GM13977 (cell line): ENCODE results near the gene ABCC8.

Experiments used
- DNase-seq: peaks from one replicate; pipeline ENCODE4 v3.0.0; 2012; ENCODE audit warnings: low spot score
- in situ Hi-C: fragments of 300-500 bp; cut with MboI; formaldehyde crosslinking; loops from one replicate; pipeline ENCODE4 v1.12.0; 2022; ENCODE audit warnings: low sequenced_read_pairs, low pct_unique_long_range_greater_than_20kb, mixed read lengths, inconsistent platforms; ENCODE audit not compliant: unreplicated experiment
- TF ChIP-seq, protein P1 (sequence below): IDR thresholded peaks from 2 replicates; pipeline ENCODE4 v1.5.1; 2012; ENCODE audit warnings: mild to moderate bottlenecking, control low read depth; ENCODE audit not compliant: insufficient read depth; ENCODE audit errors: extremely low read depth, missing control alignments

Gene ABCC8

DNA sequence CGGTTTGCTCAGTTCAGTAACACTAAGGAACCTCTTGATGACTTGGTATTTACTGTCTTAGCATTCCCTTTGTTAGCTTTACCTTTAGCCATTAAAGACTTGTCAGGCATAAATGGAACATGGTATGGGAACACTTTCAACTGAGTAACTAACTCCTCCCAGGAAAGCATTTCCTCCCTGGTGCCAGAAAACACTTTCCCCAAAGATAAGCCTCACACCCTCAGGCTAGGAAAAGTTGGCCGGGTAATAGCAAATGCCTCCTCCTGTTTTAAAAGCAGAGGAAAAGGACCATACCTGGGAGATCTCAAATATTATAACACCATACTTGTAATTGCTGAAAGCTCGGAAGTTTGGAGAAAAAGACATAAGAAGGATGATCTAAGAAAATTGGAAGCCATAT lies 100.2 kb downstream of the ABCC8 start:
- in situ Hi-C loops, result no loop called here
- TF ChIP-seq, protein P1, sequence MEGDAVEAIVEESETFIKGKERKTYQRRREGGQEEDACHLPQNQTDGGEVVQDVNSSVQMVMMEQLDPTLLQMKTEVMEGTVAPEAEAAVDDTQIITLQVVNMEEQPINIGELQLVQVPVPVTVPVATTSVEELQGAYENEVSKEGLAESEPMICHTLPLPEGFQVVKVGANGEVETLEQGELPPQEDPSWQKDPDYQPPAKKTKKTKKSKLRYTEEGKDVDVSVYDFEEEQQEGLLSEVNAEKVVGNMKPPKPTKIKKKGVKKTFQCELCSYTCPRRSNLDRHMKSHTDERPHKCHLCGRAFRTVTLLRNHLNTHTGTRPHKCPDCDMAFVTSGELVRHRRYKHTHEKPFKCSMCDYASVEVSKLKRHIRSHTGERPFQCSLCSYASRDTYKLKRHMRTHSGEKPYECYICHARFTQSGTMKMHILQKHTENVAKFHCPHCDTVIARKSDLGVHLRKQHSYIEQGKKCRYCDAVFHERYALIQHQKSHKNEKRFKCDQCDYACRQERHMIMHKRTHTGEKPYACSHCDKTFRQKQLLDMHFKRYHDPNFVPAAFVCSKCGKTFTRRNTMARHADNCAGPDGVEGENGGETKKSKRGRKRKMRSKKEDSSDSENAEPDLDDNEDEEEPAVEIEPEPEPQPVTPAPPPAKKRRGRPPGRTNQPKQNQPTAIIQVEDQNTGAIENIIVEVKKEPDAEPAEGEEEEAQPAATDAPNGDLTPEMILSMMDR, result no peak
- DNase-seq, result no peak

DNA sequence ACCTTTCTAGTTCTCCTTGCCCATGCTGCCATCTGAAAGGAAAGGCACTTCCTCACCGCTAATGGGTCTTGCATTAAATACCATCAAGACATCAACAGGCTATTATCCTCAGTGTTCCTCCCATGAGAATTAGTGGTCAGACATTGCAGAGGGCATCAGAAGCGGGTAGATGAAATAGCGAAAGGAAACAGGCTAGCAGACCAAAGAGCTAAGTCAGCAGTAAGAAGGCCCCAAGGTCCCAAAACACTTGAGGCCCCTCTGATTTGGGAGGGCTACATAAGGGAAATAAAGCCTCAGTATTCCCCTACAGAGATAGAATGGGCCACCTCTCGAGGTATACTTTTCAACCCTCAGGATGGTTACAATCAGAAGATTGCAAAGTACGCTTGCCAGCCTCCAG lies 101.1 kb downstream of the ABCC8 start:
- DNase-seq, result no peak
- TF ChIP-seq, protein P1, result no peak
- in situ Hi-C loops, result no loop called here

DNA sequence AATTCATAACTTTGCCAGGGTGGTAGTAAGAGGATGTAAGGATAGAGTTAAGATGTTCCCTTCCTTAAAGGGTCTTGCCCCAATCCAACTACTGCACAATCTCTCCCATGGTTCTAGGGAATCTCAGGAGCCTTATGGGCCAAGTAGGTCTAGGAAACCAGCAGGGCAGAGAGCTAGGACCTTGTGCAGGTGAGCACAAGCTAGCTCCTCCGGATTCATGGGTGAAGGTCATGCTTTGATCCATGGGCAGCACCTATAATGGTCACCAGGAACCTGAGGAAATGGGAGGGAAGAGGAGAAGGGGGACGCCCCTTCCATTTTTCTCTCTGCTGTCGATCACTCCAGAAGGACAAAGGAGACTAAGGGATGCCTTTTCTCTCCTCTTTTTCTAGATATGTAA lies 105.0 kb downstream of the ABCC8 start:
- in situ Hi-C loops, result no loop called here
- TF ChIP-seq, protein P1, result no peak
- no peak for DNase-seq

DNA sequence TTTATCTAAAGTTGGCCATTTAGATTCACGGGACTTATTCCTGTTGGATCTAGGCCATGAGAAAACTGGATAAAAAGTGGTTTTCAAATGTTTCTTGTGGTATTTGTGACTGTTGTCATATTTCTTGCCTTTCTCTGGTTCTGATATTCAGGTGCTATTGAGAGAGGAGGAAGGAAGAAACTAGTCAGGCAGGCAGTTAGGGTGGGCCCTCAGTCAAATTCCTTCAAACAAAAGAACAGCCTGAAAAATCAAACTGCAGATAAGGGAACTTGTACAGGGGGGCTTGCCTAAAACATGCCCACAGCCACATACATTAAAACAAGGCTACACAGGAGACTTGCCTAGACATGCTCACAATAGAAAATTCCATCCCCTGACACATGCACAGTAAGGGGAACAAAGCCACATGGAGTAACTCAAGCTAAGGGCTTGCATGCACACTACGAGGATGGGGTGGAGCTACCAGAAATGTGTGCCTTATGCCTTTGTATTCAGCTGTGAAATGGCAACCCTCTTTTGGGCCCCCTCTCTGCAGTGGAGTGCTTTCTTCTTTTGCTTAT lies 106.9 kb downstream of the ABCC8 start:
- in situ Hi-C loops, result loop anchor here (10.0 kb wide), 1 partner anchor 135 kb away; no protein-coding TSS in a partner anchor
- TF ChIP-seq, protein P1, result no peak
- DNase-seq, result no peak

DNA sequence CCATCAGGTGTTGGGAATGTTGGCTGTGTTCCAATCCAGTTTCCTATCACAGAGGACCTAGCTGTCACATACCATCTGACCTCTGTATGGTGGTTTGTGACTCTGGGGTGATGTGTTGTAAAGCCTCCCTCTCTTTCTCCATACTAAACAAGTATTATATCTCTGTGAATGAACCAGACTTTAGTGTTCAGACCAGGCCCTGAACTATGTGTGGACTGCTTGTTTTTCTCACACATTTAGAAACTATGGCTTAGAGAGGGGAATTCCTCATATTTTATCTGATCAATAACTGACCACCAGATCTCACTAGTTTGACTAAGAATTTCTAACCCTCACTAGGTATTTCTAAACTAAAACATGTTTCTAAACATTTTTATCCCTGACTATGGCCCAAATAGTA lies 107.6 kb downstream of the ABCC8 start:
- DNase-seq, result no peak
- in situ Hi-C loops, result loop anchor here (10.0 kb wide), 1 partner anchor 134 kb away; no protein-coding TSS in a partner anchor
- TF ChIP-seq, protein P1, result no peak

DNA sequence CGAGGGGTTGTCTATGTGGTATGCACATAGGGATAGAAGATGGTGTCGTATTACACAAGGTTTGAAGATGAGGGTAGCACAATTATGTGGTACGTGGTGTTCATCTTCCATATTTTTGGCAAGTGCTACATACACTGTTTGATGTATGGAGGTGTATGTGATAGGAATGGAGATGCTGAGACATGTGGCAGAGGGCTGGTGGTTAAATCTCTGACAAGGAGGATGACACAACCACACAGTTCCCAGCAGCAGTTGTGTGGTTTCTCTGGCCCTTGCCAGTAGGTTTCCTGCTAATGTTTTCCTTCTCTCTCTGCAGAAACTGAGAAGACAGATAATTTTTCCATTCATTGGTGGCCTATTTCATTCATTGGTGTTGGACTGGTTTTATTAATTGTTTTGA lies 108.1 kb downstream of the ABCC8 start:
- TF ChIP-seq, protein P1, result no peak
- no peak for DNase-seq
- in situ Hi-C loops, result loop anchor here (10.0 kb wide), 1 partner anchor 134 kb away; no protein-coding TSS in a partner anchor
